ENCODE measurements around the gene SERPINA3. TPM values are rescaled to one million over a fixed set of nuclear protein-coding genes. Genes with fewer than 3 reads are reported as not detected.

Gene SERPINA3
- total RNA-seq, 1 donor from 2014 or later, result not detected

DNA sequence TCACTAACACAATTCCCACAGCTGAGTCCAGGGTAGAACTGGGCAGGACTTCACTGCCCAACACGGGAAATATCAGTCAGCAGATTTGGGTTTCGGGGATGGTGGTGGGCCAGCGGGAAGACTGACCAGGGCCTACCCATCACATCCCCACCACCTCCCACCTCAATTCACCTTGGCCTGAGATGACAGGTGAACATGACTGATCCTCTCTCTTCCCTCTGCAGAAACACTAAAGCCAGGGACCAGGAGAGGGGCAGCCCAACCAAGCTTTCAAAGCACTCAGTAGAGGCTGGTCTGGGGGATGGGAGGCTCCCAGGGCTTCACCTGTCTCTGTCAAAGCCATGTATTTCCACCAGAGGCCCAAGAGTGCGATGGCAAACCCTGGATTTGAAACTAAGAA is 28.6 kb upstream of the SERPINA3 start:
- peaks cover 15% of the 10 kb centered on the region for H3K27me3 Mint-ChIP-seq (ENCODE audit: insufficient read depth, low read depth)

DNA sequence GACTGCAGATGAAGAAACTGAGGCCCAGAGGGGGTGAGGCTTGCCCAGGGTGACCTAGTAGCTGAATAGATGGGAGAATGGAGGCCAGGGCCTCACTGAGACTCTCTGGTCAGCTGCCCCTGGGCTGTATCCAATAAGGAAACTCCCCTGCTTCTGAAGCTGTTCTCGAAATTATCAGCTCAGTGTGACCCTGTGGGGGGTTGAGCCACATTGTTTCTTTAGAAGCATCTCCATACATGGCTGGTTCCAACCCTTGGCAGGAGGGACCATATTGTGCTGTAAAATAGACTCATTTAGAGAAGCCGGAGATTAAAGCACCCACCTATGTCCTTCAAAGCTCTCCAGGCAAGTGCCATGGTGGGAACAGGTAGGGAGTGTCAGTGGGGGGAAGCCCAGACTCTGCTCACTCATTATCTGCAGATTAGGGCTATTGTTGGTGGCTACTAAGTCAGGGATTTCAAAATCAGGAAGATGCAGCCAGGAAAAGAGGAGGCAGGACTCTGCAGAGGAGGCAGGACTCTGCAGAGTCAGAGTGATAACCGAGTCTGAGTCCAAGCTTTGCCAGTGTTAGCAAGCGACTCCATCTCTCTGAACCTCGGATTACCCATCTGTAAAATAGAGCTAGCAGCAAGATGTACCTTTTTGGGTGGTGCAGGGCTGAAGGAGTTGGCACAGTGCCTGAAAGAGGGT is 27.5 kb upstream of the SERPINA3 start:
- no peak overlapping the region for H3K4me3 Mint-ChIP-seq
- Histone ChIP-seq H4K20me1 (ENCODE audit: low read depth) (no peaks in the 10 kb centered on the region), H3K9ac (no peak overlapping the region), H3K4me2 (peak overlapping the region; percentile 54), H3K36me3 (no peaks in the 10 kb centered on the region), H3K4me3 (no peak overlapping the region), H3K27me3 (no peaks in the 10 kb centered on the region), H3K9me3 (ENCODE audit: low read depth) (no peaks in the 10 kb centered on the region), H2AFZ (replicated peaks) (no peak overlapping the region), H3K4me1 (peaks cover 10% of the 10 kb centered on the region), H3F3A (ENCODE audit: low read depth) (peaks cover 8% of the 10 kb centered on the region), H3K27ac (no peak overlapping the region), H3K79me2 (ENCODE audit: low read depth) (no peaks in the 10 kb centered on the region)
- H3K4me1 Mint-ChIP-seq, result peaks cover 15% of the 10 kb centered on the region
- H3K9me3 Mint-ChIP-seq, result no peaks in the 10 kb centered on the region
- TF ChIP-seq, protein P1, sequence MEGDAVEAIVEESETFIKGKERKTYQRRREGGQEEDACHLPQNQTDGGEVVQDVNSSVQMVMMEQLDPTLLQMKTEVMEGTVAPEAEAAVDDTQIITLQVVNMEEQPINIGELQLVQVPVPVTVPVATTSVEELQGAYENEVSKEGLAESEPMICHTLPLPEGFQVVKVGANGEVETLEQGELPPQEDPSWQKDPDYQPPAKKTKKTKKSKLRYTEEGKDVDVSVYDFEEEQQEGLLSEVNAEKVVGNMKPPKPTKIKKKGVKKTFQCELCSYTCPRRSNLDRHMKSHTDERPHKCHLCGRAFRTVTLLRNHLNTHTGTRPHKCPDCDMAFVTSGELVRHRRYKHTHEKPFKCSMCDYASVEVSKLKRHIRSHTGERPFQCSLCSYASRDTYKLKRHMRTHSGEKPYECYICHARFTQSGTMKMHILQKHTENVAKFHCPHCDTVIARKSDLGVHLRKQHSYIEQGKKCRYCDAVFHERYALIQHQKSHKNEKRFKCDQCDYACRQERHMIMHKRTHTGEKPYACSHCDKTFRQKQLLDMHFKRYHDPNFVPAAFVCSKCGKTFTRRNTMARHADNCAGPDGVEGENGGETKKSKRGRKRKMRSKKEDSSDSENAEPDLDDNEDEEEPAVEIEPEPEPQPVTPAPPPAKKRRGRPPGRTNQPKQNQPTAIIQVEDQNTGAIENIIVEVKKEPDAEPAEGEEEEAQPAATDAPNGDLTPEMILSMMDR (IDR thresholded peaks at IDR 0.05), result no peak
- TF ChIP-seq EZH2 (IDR thresholded peaks at IDR 0.05) (no peak), EZH2phosphoT487 (IDR thresholded peaks at IDR 0.05) (no peak)
- H3K36me3 Mint-ChIP-seq, result no peaks in the 10 kb centered on the region
- H3K27me3 Mint-ChIP-seq (ENCODE audit: insufficient read depth, low read depth), result peaks cover 15% of the 10 kb centered on the region
- peak; percentile 23 for DNase-seq (ENCODE audit: low spot score)
- H3K27ac Mint-ChIP-seq, result peak overlapping the region; percentile 86

More for the DNA sequence above, 28.6 kb upstream of the SERPINA3 start:
- no peaks in the 10 kb centered on the region for H3K9me3 Mint-ChIP-seq
- Histone ChIP-seq H3K4me1 (peaks cover 10% of the 10 kb centered on the region), H3K4me3 (no peak overlapping the region), H3K27ac (no peak overlapping the region), H3K79me2 (ENCODE audit: low read depth) (no peaks in the 10 kb centered on the region), H3K9ac (no peak overlapping the region), H3K9me3 (ENCODE audit: low read depth) (no peaks in the 10 kb centered on the region), H2AFZ (replicated peaks) (no peak overlapping the region), H3K27me3 (no peaks in the 10 kb centered on the region), H3F3A (ENCODE audit: low read depth) (peaks cover 8% of the 10 kb centered on the region), H3K4me2 (no peak overlapping the region), H4K20me1 (ENCODE audit: low read depth) (no peaks in the 10 kb centered on the region), H3K36me3 (no peaks in the 10 kb centered on the region)
- no peak for DNase-seq (ENCODE audit: low spot score)
- TF ChIP-seq, protein P1 (IDR thresholded peaks at IDR 0.05), result no peak
- no peak for TF ChIP-seq EZH2phosphoT487 (IDR thresholded peaks at IDR 0.05)
- no peak for TF ChIP-seq EZH2 (IDR thresholded peaks at IDR 0.05)
- no peak overlapping the region for H3K27ac Mint-ChIP-seq
- no peaks in the 10 kb centered on the region for H3K36me3 Mint-ChIP-seq
- no peak overlapping the region for H3K4me3 Mint-ChIP-seq
- peaks cover 15% of the 10 kb centered on the region for H3K4me1 Mint-ChIP-seq

DNA sequence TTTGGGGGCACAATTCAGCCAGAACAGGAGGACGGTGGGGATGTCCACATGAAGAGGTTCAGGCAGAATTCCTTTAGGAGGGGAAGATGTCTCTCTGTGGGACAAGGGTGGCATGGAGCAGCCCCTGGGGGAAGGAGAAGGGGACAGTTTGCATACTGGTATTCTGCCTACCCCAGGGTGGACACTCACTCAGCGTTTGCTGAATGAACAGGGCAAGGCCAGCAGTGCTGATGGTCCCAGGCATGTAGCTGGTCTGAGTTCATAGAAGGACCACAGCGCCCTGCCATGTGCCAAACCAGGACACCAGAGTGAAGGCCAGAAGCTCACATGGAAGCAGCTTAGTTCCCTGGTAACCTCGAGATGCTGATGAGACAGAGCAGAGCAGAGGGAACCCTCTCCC is 25.6 kb upstream of the SERPINA3 start:
- no peak overlapping the region for H3K4me3 Mint-ChIP-seq
- Histone ChIP-seq H3K4me3 (no peak overlapping the region), H3K4me1 (peaks cover 10% of the 10 kb centered on the region), H2AFZ (replicated peaks) (no peak overlapping the region), H3K36me3 (no peaks in the 10 kb centered on the region), H3K27me3 (no peaks in the 10 kb centered on the region), H3K9ac (no peak overlapping the region), H3K27ac (no peak overlapping the region), H3K9me3 (ENCODE audit: low read depth) (no peaks in the 10 kb centered on the region), H4K20me1 (ENCODE audit: low read depth) (no peaks in the 10 kb centered on the region), H3K79me2 (ENCODE audit: low read depth) (no peaks in the 10 kb centered on the region), H3K4me2 (no peak overlapping the region), H3F3A (ENCODE audit: low read depth) (peaks cover 8% of the 10 kb centered on the region)
- H3K27me3 Mint-ChIP-seq (ENCODE audit: insufficient read depth, low read depth), result peaks cover 15% of the 10 kb centered on the region
- H3K4me1 Mint-ChIP-seq, result peaks cover 13% of the 10 kb centered on the region
- TF ChIP-seq, protein P1 (IDR thresholded peaks at IDR 0.05), result no peak
- TF ChIP-seq EZH2phosphoT487 (IDR thresholded peaks at IDR 0.05), result no peak
- TF ChIP-seq EZH2 (IDR thresholded peaks at IDR 0.05), result no peak
- H3K36me3 Mint-ChIP-seq, result peaks cover 2% of the 10 kb centered on the region
- no peak overlapping the region for H3K27ac Mint-ChIP-seq
- DNase-seq (ENCODE audit: low spot score), result no peak
- H3K9me3 Mint-ChIP-seq, result peaks cover 5% of the 10 kb centered on the region
